H7 (cell line): Measurements from ENCODE around the gene MOSMO. TPM values are rescaled to one million over a fixed set of nuclear protein-coding genes. Genes with fewer than 3 reads are reported as not detected.
A peak's percentile ranks its signal among the peaks of the same experiment; 100 is the strongest.
"Not testable (repeated sequence)": the region's sequence is repeated elsewhere in the genome, so short reads cannot be mapped to it uniquely, and the experiment has no call there.

Experiments used
- DNase-seq: peaks from one replicate; pipeline ENCODE4 v3.0.0; 2012
- H3K27me3 ChIP-seq: 2 replicates; pipeline ENCODE4 v1.6.0; 2011; ENCODE audit warnings: mild to moderate bottlenecking, low read length; ENCODE audit not compliant: control insufficient read depth, insufficient read depth
- H3K36me3 ChIP-seq: replicated peaks from 2 replicates; pipeline ENCODE4 v1.5.1; 2011; ENCODE audit warnings: low read length; ENCODE audit not compliant: control insufficient read depth, insufficient read depth
- H3K4me3 ChIP-seq: 2 replicates; pipeline ENCODE4 v1.5.1; 2011; ENCODE audit warnings: low read depth, mild to moderate bottlenecking, control low read depth, low read length, moderate library complexity; ENCODE audit not compliant: insufficient read depth
- total RNA-seq: library from RNA; depleted of rRNA; stranded (reverse); fragments of >200 nt; shearing (Covaris generic); gene quantifications from 2 replicates; pipeline ENCODE4 v1.2.3, GENCODE V29; 2014

Gene MOSMO
- total RNA-seq, 1 experiment from 2014 or later = 7.2 TPM

- H3K27me3 ChIP-seq = no peaks in the 10 kb centered on the region
- DNase-seq = no peak
- H3K36me3 ChIP-seq = no peaks in the 10 kb centered on the region
- H3K4me3 ChIP-seq = no peak overlapping the region
Observed at GRCh38 chr16:21990381-21990944, 17.4 kb upstream of the MOSMO start.

- H3K4me3 ChIP-seq = no peak overlapping the region
- H3K27me3 ChIP-seq = no peaks in the 10 kb centered on the region
- H3K36me3 ChIP-seq = no peaks in the 10 kb centered on the region
- DNase-seq = no peak
Observed at GRCh38 chr16:21991621-21992020, 16.3 kb upstream of the MOSMO start.

GRCh38 chr16:21994856-21995465 lies 12.9 kb upstream of the MOSMO start:
- Histone ChIP-seq H3K36me3 (no peaks in the 10 kb centered on the region), H3K4me3 (no peak overlapping the region), H3K27me3 (no peaks in the 10 kb centered on the region)
- no peak for DNase-seq

- Histone ChIP-seq H3K4me3 (no peak overlapping the region), H3K36me3 (no peaks in the 10 kb centered on the region), H3K27me3 (no peaks in the 10 kb centered on the region)
- DNase-seq = no peak
Observed at GRCh38 chr16:21996923-21997696, 10.8 kb upstream of the MOSMO start.

GRCh38 chr16:21997697-21998480 lies 10.0 kb upstream of the MOSMO start:
- Histone ChIP-seq H3K4me3 (no peak overlapping the region), H3K27me3 (peaks cover under 1% of the 10 kb centered on the region; the same call in 1 of the 2 replicates), H3K36me3 (no peaks in the 10 kb centered on the region)
- no peak for DNase-seq

- no peak overlapping the region for H3K4me3 ChIP-seq
- H3K36me3 ChIP-seq = no peaks in the 10 kb centered on the region
- H3K27me3 ChIP-seq = peaks cover 6% of the 10 kb centered on the region
- DNase-seq = no peak
Observed at GRCh38 chr16:22001591-22001990, 6.3 kb upstream of the MOSMO start.

GRCh38 chr16:22002047-22002446 lies 5.9 kb upstream of the MOSMO start:
- not testable (repeated sequence) for H3K27me3 ChIP-seq, H3K36me3 ChIP-seq, DNase-seq, H3K4me3 ChIP-seq

GRCh38 chr16:22003195-22003594 lies 4.7 kb upstream of the MOSMO start:
- Histone ChIP-seq H3K36me3 (no peaks in the 10 kb centered on the region), H3K4me3 (no peak overlapping the region), H3K27me3 (peaks cover 12% of the 10 kb centered on the region)
- no peak for DNase-seq

GRCh38 chr16:22004341-22004740 lies 3.6 kb upstream of the MOSMO start:
- no peak overlapping the region for H3K4me3 ChIP-seq
- peak; percentile 31 for DNase-seq
- peaks cover 16% of the 10 kb centered on the region for H3K27me3 ChIP-seq

GRCh38 chr16:22005746-22006145 lies 2.2 kb upstream of the MOSMO start:
- Histone ChIP-seq H3K27me3 (peaks cover 16% of the 10 kb centered on the region), H3K4me3 (no peak overlapping the region), H3K36me3 (no peaks in the 10 kb centered on the region)
- no peak for DNase-seq

More at GRCh38 chr16:22004341-22004740, 3.6 kb upstream of the MOSMO start:
- H3K36me3 ChIP-seq = no peaks in the 10 kb centered on the region

- peaks cover 16% of the 10 kb centered on the region for H3K27me3 ChIP-seq
- H3K36me3 ChIP-seq = no peaks in the 10 kb centered on the region
- H3K4me3 ChIP-seq = no peak overlapping the region
- DNase-seq = no peak
Observed at GRCh38 chr16:22006636-22007035, 1.3 kb upstream of the MOSMO start.

- Histone ChIP-seq H3K4me3 (peak overlapping the region; percentile 74), H3K27me3 (peaks cover 16% of the 10 kb centered on the region), H3K36me3 (no peaks in the 10 kb centered on the region)
- peak; percentile 25 for DNase-seq
Observed at GRCh38 chr16:22007159-22007508, 777 bp upstream of the MOSMO start.

- H3K4me3 ChIP-seq = peak overlapping the region; percentile 74
- H3K36me3 ChIP-seq = no peaks in the 10 kb centered on the region
- H3K27me3 ChIP-seq = peaks cover 13% of the 10 kb centered on the region
- peak; percentile 83 for DNase-seq
Observed at GRCh38 chr16:22008215-22009059, 526 bp downstream of the MOSMO start.

GRCh38 chr16:22010902-22011301 lies 3.0 kb downstream of the MOSMO start:
- Histone ChIP-seq H3K36me3 (no peaks in the 10 kb centered on the region), H3K4me3 (no peak overlapping the region), H3K27me3 (peaks cover 13% of the 10 kb centered on the region)
- DNase-seq = no peak
